C4-2B (cell line): ENCODE data around the gene CDKN2B-AS1.

Source experiments
- H3K27ac ChIP-seq: fragments of 450-650 bp; 2 replicates; pipeline ENCODE4 v1.5.1; 2017
- ZFX ChIP-seq: fragments of 450-650 bp; IDR thresholded peaks from 2 replicates; pipeline ENCODE4 v1.6.1; 2017
- TF ChIP-seq, protein P1 (sequence below): fragments of 450-650 bp; conservative IDR thresholded peaks from 2 replicates; pipeline ENCODE4 v1.5.1; 2017; ENCODE audit warnings: mild to moderate bottlenecking

Gene CDKN2B-AS1

DNA sequence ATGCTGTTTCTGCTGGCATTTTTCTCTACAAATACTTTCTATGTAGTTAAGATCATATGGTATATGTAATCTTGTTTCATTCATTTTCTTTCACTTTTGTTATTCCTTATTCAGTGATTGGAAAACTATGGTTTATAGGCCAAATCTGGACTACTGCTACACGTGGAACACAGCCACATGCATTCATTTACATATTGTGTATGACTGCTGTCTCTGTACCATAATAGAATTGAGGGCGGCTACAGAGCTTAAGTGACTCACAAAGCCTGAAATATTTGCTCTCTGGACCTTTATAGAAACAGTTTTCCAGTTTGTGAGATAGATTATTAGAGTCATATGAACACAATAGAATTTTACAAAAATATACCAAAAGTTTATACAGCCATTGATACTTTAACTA lies 148.1 kb downstream of the CDKN2B-AS1 start:
- no peak overlapping the region for H3K27ac ChIP-seq
- TF ChIP-seq ZFX: no peak
- TF ChIP-seq, protein P1, sequence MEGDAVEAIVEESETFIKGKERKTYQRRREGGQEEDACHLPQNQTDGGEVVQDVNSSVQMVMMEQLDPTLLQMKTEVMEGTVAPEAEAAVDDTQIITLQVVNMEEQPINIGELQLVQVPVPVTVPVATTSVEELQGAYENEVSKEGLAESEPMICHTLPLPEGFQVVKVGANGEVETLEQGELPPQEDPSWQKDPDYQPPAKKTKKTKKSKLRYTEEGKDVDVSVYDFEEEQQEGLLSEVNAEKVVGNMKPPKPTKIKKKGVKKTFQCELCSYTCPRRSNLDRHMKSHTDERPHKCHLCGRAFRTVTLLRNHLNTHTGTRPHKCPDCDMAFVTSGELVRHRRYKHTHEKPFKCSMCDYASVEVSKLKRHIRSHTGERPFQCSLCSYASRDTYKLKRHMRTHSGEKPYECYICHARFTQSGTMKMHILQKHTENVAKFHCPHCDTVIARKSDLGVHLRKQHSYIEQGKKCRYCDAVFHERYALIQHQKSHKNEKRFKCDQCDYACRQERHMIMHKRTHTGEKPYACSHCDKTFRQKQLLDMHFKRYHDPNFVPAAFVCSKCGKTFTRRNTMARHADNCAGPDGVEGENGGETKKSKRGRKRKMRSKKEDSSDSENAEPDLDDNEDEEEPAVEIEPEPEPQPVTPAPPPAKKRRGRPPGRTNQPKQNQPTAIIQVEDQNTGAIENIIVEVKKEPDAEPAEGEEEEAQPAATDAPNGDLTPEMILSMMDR: no peak

- H3K27ac ChIP-seq: no peak overlapping the region
Observed at GRCh38 chr9:22143799-22144625, 149.4 kb downstream of the CDKN2B-AS1 start.

GRCh38 chr9:22146604-22147003 lies 152.0 kb downstream of the CDKN2B-AS1 start:
- TF ChIP-seq, protein P1: no peak
- no peak for TF ChIP-seq ZFX
- H3K27ac ChIP-seq: no peak overlapping the region

More at GRCh38 chr9:22143799-22144625, 149.4 kb downstream of the CDKN2B-AS1 start:
- TF ChIP-seq ZFX: no peak
- TF ChIP-seq, protein P1: no peak

DNA sequence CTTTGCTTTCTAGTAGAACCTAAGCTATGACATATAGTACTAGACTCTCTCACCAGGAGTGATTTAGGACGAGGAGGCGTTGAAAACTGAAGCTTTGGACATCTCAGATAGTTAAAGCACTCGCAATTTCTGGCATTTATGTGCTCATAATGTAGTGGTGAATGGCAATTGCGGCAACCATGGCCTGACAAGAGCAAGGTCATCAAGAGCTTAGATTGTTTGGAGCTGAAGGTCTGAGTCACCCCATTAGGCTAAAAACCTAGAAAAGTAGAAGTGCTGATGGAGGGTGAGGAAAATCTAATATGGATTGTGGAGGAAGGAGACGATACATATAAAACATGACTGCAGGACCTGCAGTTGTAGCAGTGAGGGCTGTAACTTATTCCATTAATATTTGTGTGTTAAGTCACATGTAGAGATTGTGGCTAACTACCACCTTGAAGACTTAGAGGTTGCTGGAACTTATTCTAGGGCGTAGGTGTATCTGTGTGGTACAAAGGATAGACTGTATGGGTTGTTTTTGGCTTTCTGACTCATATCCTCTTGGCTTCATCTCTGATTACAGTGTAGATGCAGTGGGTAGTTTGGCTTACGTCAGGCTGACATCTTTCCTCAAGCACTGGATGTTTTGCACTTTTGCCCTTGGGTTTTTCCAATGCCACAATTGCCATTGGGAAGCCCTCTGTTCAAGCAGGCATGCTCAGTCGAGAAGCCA lies 153.4 kb downstream of the CDKN2B-AS1 start:
- no peak overlapping the region for H3K27ac ChIP-seq
- TF ChIP-seq ZFX: no peak

- H3K27ac ChIP-seq: no peak overlapping the region
- TF ChIP-seq, protein P1: no peak
Observed at GRCh38 chr9:22148528-22148875, 153.9 kb downstream of the CDKN2B-AS1 start.

DNA sequence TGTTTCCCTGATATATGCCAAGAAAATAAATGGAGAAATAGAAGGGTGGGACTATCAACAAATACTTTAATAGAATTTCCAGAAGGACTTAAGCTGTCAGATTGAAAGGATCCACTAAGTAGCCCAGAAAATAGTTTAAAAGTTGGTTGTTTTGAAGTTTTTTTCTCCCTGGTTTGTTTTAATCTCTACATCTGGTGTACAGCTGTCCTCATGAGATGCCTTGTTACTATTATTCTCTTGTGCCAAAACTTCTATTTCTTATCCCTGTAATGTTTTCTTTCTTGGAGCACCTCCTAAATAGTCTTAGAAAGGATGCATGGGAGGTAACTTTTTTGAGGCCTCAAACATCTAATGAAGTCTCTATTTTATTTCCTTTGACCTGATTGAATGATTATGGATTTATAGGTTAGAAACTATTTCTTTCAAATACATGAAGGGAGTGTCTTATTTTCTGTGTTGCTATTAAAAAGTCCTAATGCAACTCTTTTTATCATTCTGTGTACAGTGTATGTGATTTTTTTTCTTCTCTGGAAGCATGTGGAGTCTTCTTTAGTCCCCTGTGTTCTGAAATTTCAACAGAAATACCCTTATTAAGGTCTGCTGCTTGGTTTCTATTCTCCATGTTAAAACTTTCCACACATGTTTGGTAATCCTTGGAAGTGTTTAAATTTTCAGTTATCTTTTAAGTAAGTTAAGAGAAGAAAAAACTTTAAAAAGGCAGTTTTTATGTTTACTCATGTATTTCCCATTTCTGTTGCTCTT lies 154.5 kb downstream of the CDKN2B-AS1 start:
- no peak overlapping the region for H3K27ac ChIP-seq
- TF ChIP-seq, protein P1: no peak
- TF ChIP-seq ZFX: no peak

DNA sequence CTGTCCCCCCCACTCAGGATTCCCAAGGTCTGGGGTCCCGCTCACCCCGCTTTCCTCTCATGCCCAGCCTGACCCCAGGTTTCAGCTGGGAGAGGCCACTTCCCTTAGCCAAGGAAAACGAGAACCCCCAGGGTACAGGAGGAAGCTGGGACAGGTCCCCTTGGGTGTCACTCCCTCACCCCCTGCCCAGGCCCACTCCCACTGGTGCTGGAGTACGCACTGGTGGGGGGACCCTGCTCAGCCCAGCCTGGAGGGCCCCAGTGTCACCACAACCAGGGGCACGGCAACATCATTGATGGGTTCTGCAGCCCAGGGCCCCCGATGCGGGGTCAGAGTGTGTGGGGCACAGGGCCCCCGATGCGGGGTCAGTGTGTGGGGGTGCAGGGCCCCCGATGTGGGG lies 159.5 kb downstream of the CDKN2B-AS1 start:
- TF ChIP-seq, protein P1: no peak
- TF ChIP-seq ZFX: no peak

More for the DNA sequence above, 159.5 kb downstream of the CDKN2B-AS1 start:
- H3K27ac ChIP-seq: no peak overlapping the region
